H9 (cell line): ENCODE results near the gene SPTLC3. TPM values are rescaled to one million over a fixed set of nuclear protein-coding genes. Genes with fewer than 3 reads are reported as not detected.

Experiments
- DNase-seq: peaks from one replicate; pipeline ENCODE4 v3.0.0-alpha.2; 2017
- H2AFZ ChIP-seq: one replicate; pipeline ENCODE4 v1.6.1; 2013; ENCODE audit warnings: mild to moderate bottlenecking, low read length, control low read depth, moderate library complexity
- H2AK5ac ChIP-seq: 2 replicates; pipeline ENCODE4 v1.6.1; 2013; ENCODE audit warnings: low read length, control low read depth, mixed read lengths; ENCODE audit not compliant: insufficient read length
- H2BK120ac ChIP-seq: one replicate; pipeline ENCODE4 v1.6.1; 2013; ENCODE audit warnings: low read depth, mild to moderate bottlenecking, low read length, control low read depth, inconsistent platforms; ENCODE audit not compliant: poor library complexity, severe bottlenecking
- H2BK12ac ChIP-seq: 2 replicates; pipeline ENCODE4 v1.6.1; 2013; ENCODE audit warnings: low read length, control low read depth, mixed read lengths, low read depth; ENCODE audit not compliant: insufficient read length
- H2BK15ac ChIP-seq: 2 replicates; pipeline ENCODE4 v1.6.1; 2013; ENCODE audit warnings: low read depth, low read length, control low read depth
- H2BK20ac ChIP-seq: one replicate; pipeline ENCODE4 v1.6.1; 2013; ENCODE audit warnings: low read depth, mild to moderate bottlenecking, low read length, control low read depth, inconsistent platforms; ENCODE audit not compliant: poor library complexity, severe bottlenecking
- H2BK5ac ChIP-seq: 2 replicates; pipeline ENCODE4 v1.6.1; 2013; ENCODE audit warnings: low read length, control low read depth, mixed read lengths; ENCODE audit not compliant: insufficient read length
- H3K14ac ChIP-seq: 2 replicates; pipeline ENCODE4 v1.6.1; 2013; ENCODE audit warnings: low read length, control low read depth; ENCODE audit not compliant: insufficient read depth
- H3K18ac ChIP-seq: 2 replicates; pipeline ENCODE4 v1.6.1; 2013; ENCODE audit warnings: low read depth, mild to moderate bottlenecking, mixed read lengths, low read length, control low read depth; ENCODE audit not compliant: insufficient read length
- H3K23ac ChIP-seq: 2 replicates; pipeline ENCODE4 v1.6.1; 2013; ENCODE audit warnings: low read length, control low read depth, mixed read lengths, low read depth; ENCODE audit not compliant: insufficient read length
- H3K23me2 ChIP-seq: 2 replicates; pipeline ENCODE4 v1.6.1; 2013; ENCODE audit warnings: low read depth, mild to moderate bottlenecking, mixed read lengths, low read length, control low read depth; ENCODE audit not compliant: insufficient read length, poor library complexity, severe bottlenecking
- H3K27ac ChIP-seq: 2 replicates; pipeline ENCODE4 v1.5.1; 2013; ENCODE audit warnings: low read length, control low read depth, mixed read lengths, low read depth; ENCODE audit not compliant: insufficient read length
- H3K27me3 ChIP-seq: 2 replicates; pipeline ENCODE4 v1.6.1; 2013; ENCODE audit warnings: low read length, control low read depth, inconsistent platforms; ENCODE audit not compliant: insufficient read depth
- H3K4ac ChIP-seq: 2 replicates; pipeline ENCODE4 v1.6.1; 2013; ENCODE audit warnings: low read depth, mild to moderate bottlenecking, control low read depth, inconsistent platforms, low read length, moderate library complexity
- H3K4me1 ChIP-seq: 2 replicates; pipeline ENCODE4 v1.6.1; 2013; ENCODE audit warnings: low read length, control low read depth, inconsistent platforms; ENCODE audit not compliant: insufficient read depth
- H3K4me2 ChIP-seq: 2 replicates; pipeline ENCODE4 v1.6.1; 2013; ENCODE audit warnings: low read length, control low read depth, mixed read lengths; ENCODE audit not compliant: insufficient read length, insufficient read depth
- H3K56ac ChIP-seq: 2 replicates; pipeline ENCODE4 v1.6.1; 2013; ENCODE audit warnings: low read depth, mild to moderate bottlenecking, mixed read lengths, low read length, control low read depth; ENCODE audit not compliant: insufficient read length
- H3K79me1 ChIP-seq: 2 replicates; pipeline ENCODE4 v1.6.1; 2013; ENCODE audit warnings: low read depth, mild to moderate bottlenecking, moderate library complexity, low read length, control low read depth, inconsistent platforms; ENCODE audit not compliant: insufficient read depth, poor library complexity, severe bottlenecking
- H3K79me2 ChIP-seq: 2 replicates; pipeline ENCODE4 v1.6.1; 2013; ENCODE audit warnings: low read length, control low read depth, inconsistent platforms; ENCODE audit not compliant: insufficient read depth
- H3K9ac ChIP-seq: 2 replicates; pipeline ENCODE4 v1.6.1; 2013; ENCODE audit warnings: low read length, control low read depth, mixed read lengths; ENCODE audit not compliant: insufficient read length; ENCODE audit errors: extremely low read depth
- H3K9me3 ChIP-seq: one replicate; pipeline ENCODE4 v1.6.1; 2013; ENCODE audit warnings: low read depth, low read length, inconsistent platforms; ENCODE audit not compliant: control insufficient read depth
- H3T11ph ChIP-seq: one replicate; pipeline ENCODE4 v1.6.1; 2013; ENCODE audit warnings: mild to moderate bottlenecking, low read length, control low read depth, inconsistent platforms
- H4K20me1 ChIP-seq: one replicate; pipeline ENCODE4 v1.6.1; 2013; ENCODE audit not compliant: control insufficient read depth, insufficient read length, insufficient read depth
- H4K5ac ChIP-seq: 2 replicates; pipeline ENCODE4 v1.6.1; 2013; ENCODE audit warnings: low read depth, mild to moderate bottlenecking, mixed read lengths, low read length, control low read depth; ENCODE audit not compliant: insufficient read length
- H4K8ac ChIP-seq: replicated peaks from 2 replicates; pipeline ENCODE4 v1.6.1; 2013; ENCODE audit warnings: low read length, control low read depth, mixed read lengths, low read depth; ENCODE audit not compliant: insufficient read length
- H4K91ac ChIP-seq: 2 replicates; pipeline ENCODE4 v1.6.1; 2013; ENCODE audit warnings: low read depth, mild to moderate bottlenecking, moderate library complexity, mixed read lengths, low read length, control low read depth; ENCODE audit not compliant: insufficient read length
- H3K27ac Mint-ChIP-seq, 3 experiments: 2 replicates in 2 of 3; 3 replicates in 1 of 3; pipeline ENCODE4 v1.8.0; 2020 to 2021; ENCODE audit warnings: mixed read lengths in 3 of 3, mild to moderate bottlenecking in 1 of 3, moderate library complexity in 1 of 3
- H3K27me3 Mint-ChIP-seq: 2 replicates; pipeline ENCODE4 v1.8.0; 2021; ENCODE audit warnings: low read depth, mild to moderate bottlenecking, moderate library complexity, mixed read lengths
- H3K36me3 Mint-ChIP-seq, 3 experiments: 2 replicates in 2 of 3; 3 replicates in 1 of 3; pipeline ENCODE4 v1.8.0; 2020 to 2021; ENCODE audit warnings: low read depth in 3 of 3, mixed read lengths in 3 of 3; ENCODE audit not compliant: insufficient read depth in 1 of 3
- H3K4me1 Mint-ChIP-seq, 2 experiments: 2 replicates each; pipeline ENCODE4 v1.8.0; 2020; ENCODE audit warnings: mixed read lengths in 2 of 2
- H3K4me3 Mint-ChIP-seq, 2 experiments: 2 replicates in 1 of 2; 3 replicates in 1 of 2; pipeline ENCODE4 v1.8.0; 2020 to 2021; ENCODE audit warnings: mild to moderate bottlenecking in 2 of 2, mixed read lengths in 2 of 2, moderate library complexity in 1 of 2
- H3K9me3 Mint-ChIP-seq, 2 experiments: 2 replicates in 1 of 2; 3 replicates in 1 of 2; pipeline ENCODE4 v1.8.0; 2020; ENCODE audit warnings: mild to moderate bottlenecking in 2 of 2, mixed read lengths in 2 of 2, moderate library complexity in 1 of 2
- WGBS: extraction: QIAGEN DNeasy Blood & Tissue Kit; methylation state at CpG from one replicate; pipeline ENCODE4 v1.1.7; 2013; ENCODE audit warnings: missing lambda C conversion rate, low lambda C conversion rate, mixed read lengths; ENCODE audit not compliant: insufficient read length; ENCODE audit errors: extremely low coverage; 5-methylcytosine and 5-hydroxymethylcytosine counted together
- total RNA-seq: library from RNA; stranded (reverse); gene quantifications from 2 replicates; pipeline ENCODE4 v1.2.1, GENCODE V29; 2021
- TF ChIP-seq, protein P1 (sequence below): fragments of 200-600 bp; sonication (generic); conservative IDR thresholded peaks from 3 replicates; pipeline ENCODE4 v1.8.0; 2021; ENCODE audit warnings: antibody characterized with exemption, mild to moderate bottlenecking

SPTLC3 gene
- total RNA-seq, 1 experiment from 2014 or later, result 0.68 TPM

DNA sequence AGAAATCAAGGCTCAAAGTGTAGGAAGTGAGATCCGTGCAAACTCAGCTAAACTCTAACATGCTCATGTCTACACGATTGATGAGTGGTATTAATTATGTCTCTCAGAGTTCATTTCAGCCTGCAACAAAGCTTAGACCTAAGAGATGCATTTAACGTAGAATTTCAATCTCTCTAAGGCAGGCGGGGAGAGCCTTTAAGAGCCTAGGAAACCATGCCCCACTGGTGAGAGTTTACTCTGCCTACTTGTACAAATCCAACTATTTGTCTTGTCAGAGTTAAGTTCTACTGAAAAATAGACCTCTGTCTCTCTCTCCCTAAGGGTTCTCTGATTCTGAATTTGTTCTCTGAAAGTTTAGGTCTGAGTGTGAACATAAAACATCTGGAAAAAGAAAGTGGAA lies 100.9 kb downstream of the SPTLC3 start:
- no peak overlapping the region for H2BK12ac ChIP-seq
- H2AK5ac ChIP-seq, result no peak overlapping the region
- no peaks in the 10 kb centered on the region for H3K27me3 ChIP-seq
- no peak overlapping the region for H3K14ac ChIP-seq
- no peak for DNase-seq
- H4K5ac ChIP-seq, result no peak overlapping the region
- no peak overlapping the region for H3K27ac ChIP-seq
- H3K79me1 ChIP-seq, result no peaks in the 10 kb centered on the region
- Mint-ChIP-seq H3K27ac (no peak overlapping the region), H3K4me3 (no peak overlapping the region), H3K27me3 (no peaks in the 10 kb centered on the region), H3K4me1 (peaks cover 6% of the 10 kb centered on the region in 2 experiments), H3K9me3 (no peaks in the 10 kb centered on the region), H3K36me3 (no peaks in the 10 kb centered on the region)
- H3K9me3 ChIP-seq, result no peaks in the 10 kb centered on the region
- no peak overlapping the region for H3K56ac ChIP-seq
- no peak overlapping the region for H2BK5ac ChIP-seq
- H4K20me1 ChIP-seq, result no peaks in the 10 kb centered on the region
- H4K91ac ChIP-seq, result no peak overlapping the region
- H3K23ac ChIP-seq, result no peak overlapping the region
- H3K23me2 ChIP-seq, result no peaks in the 10 kb centered on the region
- no peak overlapping the region for H3K9ac ChIP-seq
- TF ChIP-seq, protein P1, sequence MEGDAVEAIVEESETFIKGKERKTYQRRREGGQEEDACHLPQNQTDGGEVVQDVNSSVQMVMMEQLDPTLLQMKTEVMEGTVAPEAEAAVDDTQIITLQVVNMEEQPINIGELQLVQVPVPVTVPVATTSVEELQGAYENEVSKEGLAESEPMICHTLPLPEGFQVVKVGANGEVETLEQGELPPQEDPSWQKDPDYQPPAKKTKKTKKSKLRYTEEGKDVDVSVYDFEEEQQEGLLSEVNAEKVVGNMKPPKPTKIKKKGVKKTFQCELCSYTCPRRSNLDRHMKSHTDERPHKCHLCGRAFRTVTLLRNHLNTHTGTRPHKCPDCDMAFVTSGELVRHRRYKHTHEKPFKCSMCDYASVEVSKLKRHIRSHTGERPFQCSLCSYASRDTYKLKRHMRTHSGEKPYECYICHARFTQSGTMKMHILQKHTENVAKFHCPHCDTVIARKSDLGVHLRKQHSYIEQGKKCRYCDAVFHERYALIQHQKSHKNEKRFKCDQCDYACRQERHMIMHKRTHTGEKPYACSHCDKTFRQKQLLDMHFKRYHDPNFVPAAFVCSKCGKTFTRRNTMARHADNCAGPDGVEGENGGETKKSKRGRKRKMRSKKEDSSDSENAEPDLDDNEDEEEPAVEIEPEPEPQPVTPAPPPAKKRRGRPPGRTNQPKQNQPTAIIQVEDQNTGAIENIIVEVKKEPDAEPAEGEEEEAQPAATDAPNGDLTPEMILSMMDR, result no peak
- H3K79me2 ChIP-seq, result no peaks in the 10 kb centered on the region
- H3K18ac ChIP-seq, result no peak overlapping the region
- H2BK15ac ChIP-seq, result no peak overlapping the region
- no peaks in the 10 kb centered on the region for H3K4me1 ChIP-seq
- H3K4ac ChIP-seq, result no peak overlapping the region
- no peak overlapping the region for H4K8ac ChIP-seq
- H2BK20ac ChIP-seq, result no peak overlapping the region
- no peak overlapping the region for H3K4me2 ChIP-seq
- H2AFZ ChIP-seq, result no peak overlapping the region
- no peak overlapping the region for H2BK120ac ChIP-seq
- no CpG with 5 or more reads among the region's 4 CpGs for WGBS
- no peak overlapping the region for H3T11ph ChIP-seq
